HG03066 (cell line): ENCODE measurements around the gene CDCA3.
A peak's percentile ranks its signal among the peaks of the same experiment; 100 is the strongest.
"Not testable (repeated sequence)": the region's sequence is repeated elsewhere in the genome, so short reads cannot be mapped to it uniquely, and the experiment has no call there.

Source experiments
- ATAC-seq: cut with Tn5 transposase; IDR thresholded peaks from one replicate; pipeline ENCODE4 v1.9.1; 2021; ENCODE audit warnings: low read depth; ENCODE audit not compliant: unreplicated experiment

Gene CDCA3

DNA sequence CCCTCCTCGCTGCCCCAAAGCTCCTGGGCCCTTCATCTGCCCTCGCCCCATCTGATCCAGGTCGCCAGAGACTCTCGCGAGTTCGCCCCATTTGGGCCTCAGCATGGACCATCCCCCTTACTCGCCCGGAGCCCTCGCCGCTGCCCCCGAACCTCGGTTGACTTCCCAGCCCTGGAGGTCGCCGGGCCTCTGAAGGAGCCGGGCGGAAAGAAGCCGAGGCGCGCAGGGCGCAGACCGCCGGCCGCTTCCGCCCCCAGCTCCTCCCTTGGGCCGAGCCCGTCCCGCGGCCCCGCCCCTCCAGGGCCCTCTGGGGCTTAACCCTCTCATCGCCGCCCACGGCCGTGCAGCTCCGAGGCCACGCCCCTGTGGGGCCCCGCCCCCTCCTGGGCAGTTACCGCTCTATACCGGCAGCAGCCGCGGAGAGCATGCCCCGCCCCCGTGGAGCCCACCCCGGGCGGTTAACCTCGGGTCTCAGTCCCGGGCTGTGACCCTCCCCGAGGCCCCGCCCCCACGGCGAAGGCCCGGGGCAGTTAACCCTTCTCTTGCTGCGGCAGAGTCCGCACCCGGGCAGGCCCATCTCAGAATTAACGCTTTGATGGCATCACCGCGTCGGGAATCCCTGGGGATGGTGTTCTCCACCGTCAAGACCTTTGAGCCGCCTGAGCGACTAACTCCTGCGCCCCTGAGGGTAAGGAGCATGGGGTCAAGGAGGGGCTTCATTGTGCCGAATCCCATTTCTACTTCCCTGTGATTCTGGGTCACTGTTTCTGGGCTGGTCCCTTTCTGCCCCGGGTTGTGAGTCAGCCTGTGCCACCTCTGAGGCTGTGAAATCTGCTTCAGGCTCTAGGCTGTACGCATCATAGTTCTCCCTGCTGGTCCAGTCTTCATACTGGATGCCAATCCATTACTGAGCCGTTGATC is 22.3 kb upstream of the CDCA3 start, which contains the start of gene SPSB2:
Gene SPSB2, minus strand, starts transcription at position 210 of the 921 bp plus-strand sequence. CDS start 402 bp downstream, outside the sequence.
- peak; percentile 65 for ATAC-seq

- ATAC-seq = peak; percentile 36
These were observed 21.3 kb upstream of the CDCA3 start for GRCh38 chr12:6872073-6873048.

GRCh38 chr12:6871052-6871957 is 20.2 kb upstream of the CDCA3 start:
- no peak for ATAC-seq

- not testable (repeated sequence) for ATAC-seq
These were observed 19.2 kb upstream of the CDCA3 start for GRCh38 chr12:6870304-6870703.

GRCh38 chr12:6869049-6870021 is 18.2 kb upstream of the CDCA3 start:
- ATAC-seq = no peak

- no peak for ATAC-seq
These were observed 17.3 kb upstream of the CDCA3 start for GRCh38 chr12:6868211-6869048.

DNA sequence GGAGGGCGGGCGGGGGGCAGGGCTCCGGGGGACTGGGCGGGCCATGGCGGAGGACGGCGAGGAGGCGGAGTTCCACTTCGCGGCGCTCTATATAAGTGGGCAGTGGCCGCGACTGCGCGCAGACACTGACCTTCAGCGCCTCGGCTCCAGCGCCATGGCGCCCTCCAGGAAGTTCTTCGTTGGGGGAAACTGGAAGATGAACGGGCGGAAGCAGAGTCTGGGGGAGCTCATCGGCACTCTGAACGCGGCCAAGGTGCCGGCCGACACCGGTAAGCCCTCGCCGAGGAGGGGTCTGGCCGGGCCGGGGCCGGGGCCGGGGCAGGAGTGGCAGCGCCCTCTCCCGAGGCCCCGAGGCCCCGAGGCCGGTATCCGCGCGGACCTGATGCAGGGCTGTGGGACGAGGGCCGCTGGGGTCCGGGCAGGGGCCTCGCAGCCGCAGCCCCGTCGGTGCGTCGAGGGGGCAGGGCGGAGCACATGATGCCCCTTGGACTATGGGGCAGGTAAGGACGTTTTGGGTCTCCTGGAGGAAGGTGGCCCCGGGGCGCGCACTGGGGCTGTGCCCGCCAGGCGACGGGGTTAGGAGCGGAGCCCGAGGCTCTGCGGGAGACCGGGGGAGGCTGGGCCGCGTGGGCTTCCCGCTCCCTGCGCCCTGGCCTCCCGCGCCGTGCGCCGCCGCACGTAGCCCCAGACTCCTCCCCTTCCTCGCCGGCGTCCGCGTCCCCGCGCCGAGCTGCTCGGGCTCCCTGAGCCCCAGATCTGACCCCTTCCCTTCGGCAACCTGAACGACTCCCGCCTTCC is 16.5 kb upstream of the CDCA3 start, which contains the start of gene TPI1:
Gene TPI1, plus strand, starts transcription at position 119 of the 798 bp plus-strand sequence. Its CDS starts 36 bp downstream, at position 155.
- peak; percentile 59 for ATAC-seq

DNA sequence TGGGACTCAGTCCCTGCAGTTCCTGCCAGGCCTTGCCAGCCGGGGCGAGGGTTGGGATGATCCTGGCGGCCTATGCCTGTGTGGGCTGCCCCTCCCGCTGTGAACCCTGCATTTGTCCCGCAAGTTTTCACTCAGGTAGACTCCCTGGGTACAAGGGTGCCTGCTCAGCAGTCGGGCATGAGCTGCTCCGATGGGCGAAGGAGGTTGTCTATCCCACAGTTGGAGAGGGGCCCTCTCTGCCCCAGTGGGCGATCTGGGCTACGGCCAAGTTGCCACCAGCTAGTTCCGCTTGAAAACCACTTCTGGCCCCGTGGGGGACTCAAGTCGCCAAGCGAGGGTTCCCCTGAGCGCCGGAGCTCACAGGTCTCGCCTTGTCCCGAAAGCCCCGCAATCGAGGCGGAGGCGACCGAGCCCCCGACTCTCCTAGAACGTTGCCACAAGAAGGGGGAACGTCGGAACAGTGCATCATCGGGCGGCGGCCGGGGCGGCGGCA is 15.9 kb upstream of the CDCA3 start:
- no peak for ATAC-seq

- no peak for ATAC-seq
These were observed 15.3 kb upstream of the CDCA3 start for GRCh38 chr12:6866163-6866919.

DNA sequence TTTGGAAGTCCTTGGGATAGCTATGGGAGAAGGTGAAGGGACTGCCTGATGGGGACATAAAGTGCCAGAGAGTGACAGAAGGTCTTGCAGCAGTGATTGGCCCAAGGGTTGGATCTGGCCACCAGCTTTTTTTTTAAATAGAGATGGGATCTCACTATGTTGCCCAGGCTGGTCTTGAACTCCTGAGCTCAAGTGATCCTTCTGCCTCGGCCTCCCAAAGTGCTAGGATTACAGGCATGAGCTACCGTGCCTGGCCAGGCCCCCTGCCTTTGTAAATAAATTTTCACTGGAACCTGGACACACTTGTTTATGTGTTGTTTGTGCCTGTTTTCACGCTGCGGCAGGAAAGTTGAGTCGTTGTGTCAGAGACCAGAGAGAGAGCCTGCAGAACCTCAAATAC is 14.2 kb upstream of the CDCA3 start:
- ATAC-seq = not testable (repeated sequence)

DNA sequence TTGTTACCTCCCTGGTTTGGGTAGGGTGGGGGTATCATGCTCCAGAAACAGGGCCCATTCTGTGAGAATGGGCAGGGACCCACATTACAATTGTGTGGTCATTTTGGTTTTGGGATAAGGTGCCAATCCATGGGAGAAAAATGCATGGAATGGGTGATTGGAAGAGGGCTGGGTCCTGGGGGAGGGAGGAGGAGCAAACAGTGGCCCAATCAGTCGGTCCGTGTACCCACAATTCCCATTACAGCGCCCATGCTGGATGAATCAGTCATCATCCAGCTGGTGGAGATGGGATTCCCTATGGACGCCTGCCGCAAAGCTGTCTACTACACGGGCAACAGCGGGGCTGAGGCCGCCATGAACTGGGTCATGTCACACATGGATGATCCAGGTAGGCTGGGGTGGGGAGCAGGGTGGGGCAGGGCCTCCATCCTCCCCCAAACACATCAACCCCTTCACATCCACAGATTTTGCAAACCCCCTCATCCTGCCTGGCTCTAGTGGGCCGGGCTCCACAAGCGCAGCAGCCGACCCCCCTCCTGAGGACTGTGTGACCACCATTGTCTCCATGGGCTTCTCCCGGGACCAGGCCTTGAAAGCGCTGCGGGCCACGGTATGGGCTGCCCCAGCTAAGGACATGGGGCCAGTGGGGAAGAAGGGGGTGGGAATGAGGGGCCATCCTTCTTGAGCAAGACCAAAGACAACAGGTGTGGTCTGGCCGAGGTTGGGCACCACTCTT is 12.7 kb upstream of the CDCA3 start:
- no peak for ATAC-seq

DNA sequence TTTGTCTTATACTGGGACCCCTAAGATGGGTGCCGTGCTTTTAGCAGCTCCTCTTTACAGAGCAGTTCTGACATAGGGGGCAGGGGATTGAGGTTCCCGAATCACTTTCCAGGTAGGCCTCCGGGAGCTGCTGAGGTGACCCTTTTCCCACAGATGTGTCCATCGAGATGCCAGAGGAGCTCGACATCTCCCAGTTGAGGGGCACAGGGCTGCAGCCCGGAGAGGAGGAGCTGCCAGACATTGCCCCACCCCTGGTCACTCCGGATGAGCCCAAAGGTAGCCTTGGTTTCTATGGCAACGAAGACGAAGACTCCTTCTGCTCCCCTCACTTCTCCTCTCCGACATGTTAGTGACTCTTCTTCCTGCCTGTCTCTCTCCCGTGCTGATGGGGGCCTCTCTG is 11.9 kb upstream of the CDCA3 start:
- ATAC-seq = no peak

GRCh38 chr12:6861391-6861790 is 10.3 kb upstream of the CDCA3 start:
- no peak for ATAC-seq

GRCh38 chr12:6860942-6861341 is 9.9 kb upstream of the CDCA3 start:
- no peak for ATAC-seq

- ATAC-seq = no peak
These were observed 9.0 kb upstream of the CDCA3 start for GRCh38 chr12:6860116-6860515.

DNA sequence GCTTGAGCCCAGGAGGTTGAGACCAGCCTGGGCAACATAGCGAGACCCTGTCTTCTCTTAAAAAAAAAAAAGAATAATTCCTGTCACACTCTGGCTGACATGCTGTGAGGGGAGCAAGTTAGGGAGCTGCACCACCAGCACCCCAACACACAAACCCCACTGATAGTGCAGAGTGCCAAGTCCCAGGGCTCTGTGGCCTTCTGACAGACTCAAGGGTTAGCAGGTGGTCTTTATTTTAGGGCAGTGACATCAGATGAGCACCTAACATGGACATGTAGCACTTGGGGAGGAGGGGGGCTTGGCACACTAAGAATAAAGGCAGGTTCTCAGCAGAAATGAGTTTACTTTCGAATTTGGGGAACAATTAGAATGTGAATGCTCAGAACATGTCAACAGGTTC is 7.7 kb upstream of the CDCA3 start:
- ATAC-seq = no peak
